Measurements from ENCODE around the gene NRIP2. TPM values are rescaled to one million over a fixed set of nuclear protein-coding genes. Genes with fewer than 3 reads are reported as not detected.

NRIP2 gene
- total and polyA plus RNA-seq, 2 donors (not counting 3 experiments of a cell fraction or from before 2014, with no cell fraction given), result not detected

DNA sequence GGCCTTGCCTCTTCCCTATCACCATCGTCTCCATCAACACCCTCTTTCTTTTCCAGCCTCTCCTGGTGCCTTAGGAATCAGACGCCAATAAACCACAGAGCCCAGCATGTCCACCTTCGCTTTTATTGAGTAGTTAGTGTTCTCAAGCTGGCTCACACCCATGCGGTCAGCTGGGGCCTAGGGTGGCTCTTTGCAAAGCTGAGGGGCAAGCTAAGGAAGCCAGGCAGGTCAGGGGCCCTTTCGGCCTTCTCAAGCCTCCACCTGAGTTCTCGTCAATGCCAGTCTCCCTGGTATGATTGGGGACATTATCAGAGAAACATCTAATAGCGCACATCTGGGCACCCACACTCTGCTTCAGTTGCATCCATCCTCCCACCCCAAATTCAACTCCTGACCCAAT, 22.7 kb upstream of the NRIP2 start:
- Histone ChIP-seq H3K9me3 (replicated peaks; ENCODE audit: control insufficient read depth, insufficient read depth, low read length) (no peaks in the 10 kb centered on the region), H3K9me1 (replicated peaks; ENCODE audit: control insufficient read depth, extremely low read depth, insufficient read depth, low read length) (no peaks in the 10 kb centered on the region), H3K27ac (ENCODE audit: insufficient read depth, low read depth, low read length) (no peak overlapping the region), H3K4me1 (ENCODE audit: control insufficient read depth, extremely low read depth, insufficient read depth, low read length) (no peaks in the 10 kb centered on the region), H2AFZ (ENCODE audit: low read depth, low read length) (no peak overlapping the region), H3K4me3 (replicated peaks in 1 of 3; ENCODE audit: insufficient read depth in 1 of 3, low read depth in 1 of 3, low read length in 3 of 3) (no peak overlapping the region), H3K9ac (replicated peaks; ENCODE audit: extremely low read depth, insufficient read depth, low read length) (no peak overlapping the region), H3K79me2 (ENCODE audit: control insufficient read depth, insufficient read depth, low read length) (no peaks in the 10 kb centered on the region), H3K36me3 (ENCODE audit: control insufficient read depth in 2 of 2, extremely low read depth in 1 of 2, insufficient read depth in 2 of 2, low read length in 2 of 2) (peaks cover 2 to 8% of the 10 kb centered on the region in 2 experiments), H3K4me2 (ENCODE audit: insufficient read depth, low read length) (no peak overlapping the region), H3K27me3 (ENCODE audit: control insufficient read depth in 2 of 2, insufficient read depth in 2 of 2, low read length in 2 of 2) (no peaks in the 10 kb centered on the region), H4K20me1 (replicated peaks; ENCODE audit: control insufficient read depth, extremely low read depth, insufficient read depth, low read length) (no peaks in the 10 kb centered on the region)
- CTCF ChIA-PET, result interaction anchor here (1.1 to 3.2 kb wide), 5 partner anchors 8 to 184 kb away, joined by 3 to 14 read pairs (median 4); partner anchors contain the start of genes FOXM1 and RHNO1
- TSS peak; percentile 48 for BruUV-seq (replicated peaks)
- POLR2A ChIA-PET, result no interaction called here
- dilution Hi-C loops (cut with MboI; ENCODE audit: extremely low pct_ligation_motif_present, low sequenced_read_pairs) (no loop called here), intact Hi-C loops (cut with micrococcal nuclease) (no loop called here)
- no peak for FAIRE-seq
- no peak for TF ChIP-seq FOS (IDR thresholded peaks at IDR 0.05; ENCODE audit: borderline replicate concordance, insufficient read depth, low read length)
- TF ChIP-seq POLR2AphosphoS5 (IDR thresholded peaks at IDR 0.05; ENCODE audit: insufficient read depth, low read depth, low read length), result no peak
- TF ChIP-seq, protein P1, sequence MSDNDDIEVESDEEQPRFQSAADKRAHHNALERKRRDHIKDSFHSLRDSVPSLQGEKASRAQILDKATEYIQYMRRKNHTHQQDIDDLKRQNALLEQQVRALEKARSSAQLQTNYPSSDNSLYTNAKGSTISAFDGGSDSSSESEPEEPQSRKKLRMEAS (IDR thresholded peaks at IDR 0.05; ENCODE audit: insufficient read depth, insufficient read length), result no peak
- no peak for TF ChIP-seq EZH2 (IDR thresholded peaks at IDR 0.05; ENCODE audit: borderline replicate concordance, low read depth, low read length, severe bottlenecking)
- TF ChIP-seq GATA2 (IDR thresholded peaks at IDR 0.05; ENCODE audit: insufficient read depth, insufficient read length, low read depth, low read length), result no peak
- TF ChIP-seq JUN (IDR thresholded peaks at IDR 0.05; ENCODE audit: borderline replicate concordance, insufficient read depth, insufficient read length, low read depth), result no peak
- TF ChIP-seq MYC (IDR thresholded peaks at IDR 0.05; ENCODE audit: low read depth, low read length), result no peak
- no peak for TF ChIP-seq POLR2A (IDR thresholded peaks at IDR 0.05; ENCODE audit: low read depth, low read length)
- TF ChIP-seq, protein P2, sequence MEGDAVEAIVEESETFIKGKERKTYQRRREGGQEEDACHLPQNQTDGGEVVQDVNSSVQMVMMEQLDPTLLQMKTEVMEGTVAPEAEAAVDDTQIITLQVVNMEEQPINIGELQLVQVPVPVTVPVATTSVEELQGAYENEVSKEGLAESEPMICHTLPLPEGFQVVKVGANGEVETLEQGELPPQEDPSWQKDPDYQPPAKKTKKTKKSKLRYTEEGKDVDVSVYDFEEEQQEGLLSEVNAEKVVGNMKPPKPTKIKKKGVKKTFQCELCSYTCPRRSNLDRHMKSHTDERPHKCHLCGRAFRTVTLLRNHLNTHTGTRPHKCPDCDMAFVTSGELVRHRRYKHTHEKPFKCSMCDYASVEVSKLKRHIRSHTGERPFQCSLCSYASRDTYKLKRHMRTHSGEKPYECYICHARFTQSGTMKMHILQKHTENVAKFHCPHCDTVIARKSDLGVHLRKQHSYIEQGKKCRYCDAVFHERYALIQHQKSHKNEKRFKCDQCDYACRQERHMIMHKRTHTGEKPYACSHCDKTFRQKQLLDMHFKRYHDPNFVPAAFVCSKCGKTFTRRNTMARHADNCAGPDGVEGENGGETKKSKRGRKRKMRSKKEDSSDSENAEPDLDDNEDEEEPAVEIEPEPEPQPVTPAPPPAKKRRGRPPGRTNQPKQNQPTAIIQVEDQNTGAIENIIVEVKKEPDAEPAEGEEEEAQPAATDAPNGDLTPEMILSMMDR (IDR thresholded peaks at IDR 0.05; ENCODE audit: extremely low read depth in 1 of 2, insufficient read depth in 1 of 2, low read depth in 1 of 2, low read length in 2 of 2), result no peak
- DNase-seq (ENCODE audit: low read depth, low spot score), result no peak

Data from endothelial cell of umbilical vein (primary cell).